Spleen (tissue), 11 donors: ENCODE measurements around the gene POLD3. TPM values are rescaled to one million over a fixed set of nuclear protein-coding genes. Genes with fewer than 3 reads are reported as not detected.

Source experiments
- DNase-seq: peaks from one replicate; pipeline ENCODE4 v3.0.0-alpha.2; 2020
- H3K27ac ChIP-seq, 8 donors: fragments of 200-600 bp; sonication (generic) in 7 of 8; 1 replicate in 4 of 8; 2 replicates in 4 of 8; pipeline versions ENCODE4 v1.5.0 to v1.8.0; 2016 to 2021; ENCODE audit warnings: inconsistent platforms in 4 of 8, mild to moderate bottlenecking in 4 of 8, moderate library complexity in 1 of 8
- H3K27me3 ChIP-seq, 7 donors: fragments of 200-600 bp; sonication (generic) in 6 of 7; replicated peaks in 1 of 7; 1 replicate in 4 of 7; 2 replicates in 3 of 7; pipeline versions ENCODE4 v1.5.0 to v1.8.0; 2016 to 2021; ENCODE audit warnings: inconsistent platforms in 3 of 7, mild to moderate bottlenecking in 1 of 7
- H3K36me3 ChIP-seq, 6 donors: fragments of 200-600 bp; sonication (generic) in 5 of 6; 1 replicate in 4 of 6; 2 replicates in 2 of 6; pipeline versions ENCODE4 v1.5.0 to v1.8.0; 2016 to 2021; ENCODE audit warnings: inconsistent platforms in 2 of 6
- H3K4me1 ChIP-seq, 6 donors: fragments of 200-600 bp; sonication (generic) in 5 of 6; 1 replicate in 3 of 6; 2 replicates in 3 of 6; pipeline versions ENCODE4 v1.5.0 to v1.8.0; 2016 to 2021; ENCODE audit warnings: inconsistent platforms in 3 of 6
- H3K4me3 ChIP-seq, 8 donors: fragments of 200-600 bp; sonication (generic) in 7 of 8; 1 replicate in 4 of 8; 2 replicates in 4 of 8; pipeline versions ENCODE4 v1.5.0 to v1.8.0; 2016 to 2021; ENCODE audit warnings: inconsistent platforms in 4 of 8, mild to moderate bottlenecking in 4 of 8, moderate library complexity in 2 of 8
- H3K9me3 ChIP-seq, 8 donors: fragments of 200-600 bp; sonication (generic) in 7 of 8; 1 replicate in 4 of 8; 2 replicates in 4 of 8; pipeline versions ENCODE4 v1.5.0 to v1.8.0; 2016 to 2021; ENCODE audit warnings: inconsistent platforms in 4 of 8
- CTCF ChIP-seq, 11 experiments: fragments of 200-600 bp in 7 of 11; fragments of 450-650 bp in 4 of 11; sonication (generic) in 4 of 11; IDR thresholded peaks in 8 of 11; conservative IDR thresholded peaks in 3 of 11; 1 replicate in 7 of 11; 2 replicates in 4 of 11; pipeline versions ENCODE4 v1.4.0 to v1.8.0; 2016 to 2021; ENCODE audit warnings: antibody characterized with exemption in 11 of 11, inconsistent platforms in 4 of 11, mild to moderate bottlenecking in 1 of 11
- POLR2A ChIP-seq, 3 donors: fragments of 450-650 bp; IDR thresholded peaks; one replicate each; pipeline ENCODE4 v1.5.1; 2017; ENCODE audit warnings: antibody characterized with exemption in 3 of 3, mild to moderate bottlenecking in 1 of 3
- POLR2AphosphoS5 ChIP-seq, 3 donors: sonication (generic); formaldehyde crosslinking; IDR thresholded peaks; one replicate each; pipeline ENCODE4 v1.5.1; 2017; ENCODE audit warnings: antibody characterized with exemption in 3 of 3
- WGBS, 5 donors: extraction: QIAGEN DNeasy Blood & Tissue Kit in 3 of 5; methylation state at CpG; one replicate each; pipeline versions ENCODE4 v1.1.5 to v1.1.7; 2013 to 2018; 5-methylcytosine and 5-hydroxymethylcytosine counted together
- intact Hi-C: fragments of 100-400 bp; cut with DNase I; formaldehyde crosslinking; loops from one replicate; pipeline ENCODE4 v1.15.0; 2023; ENCODE audit warnings: low total_unique reads
- polyA plus RNA-seq, 3 donors: library from polyadenylated mRNA; stranded (reverse); fragments of 200-250 nt; gene quantifications; one replicate each; pipeline ENCODE4 v1.2.1, GENCODE V29; 2013
- total RNA-seq, 7 donors: library from RNA; depleted of rRNA in 3 of 7; stranded (reverse); fragments of >200 nt in 3 of 7; fragmentation: NEBNext Ultra II Directional in 4 of 7; extraction: Animal tissue kit (Norgen Biotek cat#: 25700) in 4 of 7; gene quantifications; one replicate each; pipeline versions ENCODE4 v1.1.0 to v1.2.1, GENCODE V29; 2016 to 2021
- donor health status: healthy with polysubstance abuse.
- donor health status: DM: no; HTN: no; CAD: no; lungs with moderate emphysema.
- donor health status: DM: no; HTN: no; CAD: no.
- donor health status: Bipolar disorder and iron deficiency.
- donor health status: healthy.
- donor health status: DM: no; HTN: no; CAD: no.
- donor health status: DM: yes; HTN: yes; CAD: no.

Gene POLD3
- total and polyA plus RNA-seq, 10 donors = 5.0 to 23.1 (median 16.6) TPM

- no peaks in the 10 kb centered on the region for H3K9me3 ChIP-seq
- TF ChIP-seq POLR2A (IDR thresholded peaks at IDR 0.05) (no peak), POLR2AphosphoS5 (IDR thresholded peaks at IDR 0.05) (no peak), CTCF (IDR thresholded peaks at IDR 0.05 in 8 of 11, conservative IDR thresholded peaks at IDR 0.05 in 3 of 11) (no peak)
- 93 to 100% (median 96%) methylated on average over 4 of the region's 4 CpGs for WGBS, 5 donors
- peaks cover 0 to 99% (median 35%) of the 10 kb centered on the region in 6 donors for H3K36me3 ChIP-seq
- H3K4me1 ChIP-seq = peaks cover 0 to 10% (median 0%) of the 10 kb centered on the region in 6 donors
- no peak overlapping the region for H3K4me3 ChIP-seq
- no peaks in the 10 kb centered on the region for H3K27me3 ChIP-seq
- no peak overlapping the region for H3K27ac ChIP-seq
- no peak for DNase-seq
- intact Hi-C loops = no loop called here
These were observed 10.5 kb downstream of the POLD3 start for GRCh38 chr11:74602637-74603556.

- no peak overlapping the region for H3K27ac ChIP-seq
- peaks cover 0 to 99% (median 27%) of the 10 kb centered on the region in 6 donors for H3K36me3 ChIP-seq
- no peaks in the 10 kb centered on the region for H3K27me3 ChIP-seq
- DNase-seq = no peak
- peaks cover 0 to 10% (median 0%) of the 10 kb centered on the region in 6 donors for H3K4me1 ChIP-seq
- no peaks in the 10 kb centered on the region for H3K9me3 ChIP-seq
- TF ChIP-seq CTCF (IDR thresholded peaks at IDR 0.05 in 8 of 11, conservative IDR thresholded peaks at IDR 0.05 in 3 of 11) (no peak), POLR2AphosphoS5 (IDR thresholded peaks at IDR 0.05) (no peak), POLR2A (IDR thresholded peaks at IDR 0.05) (no peak)
- no peak overlapping the region for H3K4me3 ChIP-seq
- WGBS, 5 donors = 90 to 97% (median 93%) methylated on average over 1 of the region's 1 CpG
- intact Hi-C loops = no loop called here
These were observed 11.5 kb downstream of the POLD3 start for GRCh38 chr11:74603845-74604244.

- no peak overlapping the region for H3K4me3 ChIP-seq
- H3K27me3 ChIP-seq = no peaks in the 10 kb centered on the region
- intact Hi-C loops = no loop called here
- H3K9me3 ChIP-seq = no peaks in the 10 kb centered on the region
- no peak for TF ChIP-seq POLR2AphosphoS5 (IDR thresholded peaks at IDR 0.05)
- TF ChIP-seq POLR2A (IDR thresholded peaks at IDR 0.05) = no peak
- no peak for TF ChIP-seq CTCF (IDR thresholded peaks at IDR 0.05 in 8 of 11, conservative IDR thresholded peaks at IDR 0.05 in 3 of 11)
- peaks cover 0 to 96% (median 24%) of the 10 kb centered on the region in 6 donors for H3K36me3 ChIP-seq
- DNase-seq = no peak
- H3K4me1 ChIP-seq = peaks cover 0 to 10% (median 0%) of the 10 kb centered on the region in 6 donors
- no peak overlapping the region for H3K27ac ChIP-seq
These were observed 11.9 kb downstream of the POLD3 start for GRCh38 chr11:74604311-74604710.

GRCh38 chr11:74605403-74605802, 13.0 kb downstream of the POLD3 start:
- H3K36me3 ChIP-seq = peaks cover 0 to 96% (median 19%) of the 10 kb centered on the region in 6 donors
- H3K4me1 ChIP-seq = peaks cover 0 to 10% (median 0%) of the 10 kb centered on the region in 6 donors
- 53 to 76% (median 74%) methylated on average over 5 of the region's 5 CpGs for WGBS, 5 donors
- H3K27me3 ChIP-seq = no peaks in the 10 kb centered on the region
- peak overlapping the region in 1 of 8 donors; percentile 34 for H3K27ac ChIP-seq
- intact Hi-C loops = no loop called here
- TF ChIP-seq CTCF (IDR thresholded peaks at IDR 0.05 in 8 of 11, conservative IDR thresholded peaks at IDR 0.05 in 3 of 11) = no peak
- TF ChIP-seq POLR2A (IDR thresholded peaks at IDR 0.05) = no peak
- TF ChIP-seq POLR2AphosphoS5 (IDR thresholded peaks at IDR 0.05) = no peak
- DNase-seq = no peak
- H3K4me3 ChIP-seq = no peak overlapping the region
- no peaks in the 10 kb centered on the region for H3K9me3 ChIP-seq
